ENCODE results near the gene ZNF780B.

The ZNF780B gene

GRCh38 chr19:40055832-40056504, at the start of gene ZNF780B:
ZNF780B (minus strand) TSS chr19:40056231; CDS start chr19:40050332, 5,899 bp downstream.
- H3K27ac ChIP-seq: peak within 1 kb of the TSS; percentile 26 to 84 (median 68)
- H3K4me3 ChIP-seq: peak within 1 kb of the TSS; percentile 47 to 85 (median 78)

GRCh38 chr19:40104754-40105153, 48.7 kb upstream of the ZNF780B start:
- H3K4me3 ChIP-seq: no peak overlapping the region
- no peak overlapping the region for H3K27ac ChIP-seq

GRCh38 chr19:40103600-40103999, 47.6 kb upstream of the ZNF780B start:
- Histone ChIP-seq H3K4me3 (no peak overlapping the region), H3K27ac (no peak overlapping the region)

- H3K4me3 ChIP-seq: no peak overlapping the region
- no peak overlapping the region for H3K27ac ChIP-seq
Measured at GRCh38 chr19:40101813-40102212, 45.8 kb upstream of the ZNF780B start.

GRCh38 chr19:40093416-40093815, 37.4 kb upstream of the ZNF780B start:
- no peak overlapping the region for H3K27ac ChIP-seq
- H3K4me3 ChIP-seq: no peak overlapping the region

GRCh38 chr19:40091205-40092129, 35.4 kb upstream of the ZNF780B start:
- Histone ChIP-seq H3K4me3 (peak overlapping the region; percentile 56 to 94 (median 82)), H3K27ac (peak overlapping the region in 20 of 21 experiments; percentile 79 to 95 (median 90))

GRCh38 chr19:40090241-40091204, 34.5 kb upstream of the ZNF780B start, which contains the start of gene ZNF780A:
ZNF780A (minus strand) TSS chr19:40090943; CDS start chr19:40084753, 6,190 bp downstream.
- H3K27ac ChIP-seq: peak within 1 kb of the TSS in 20 of 21 experiments; percentile 79 to 95 (median 90)

GRCh38 chr19:40089462-40089861, 33.4 kb upstream of the ZNF780B start:
- Histone ChIP-seq H3K4me3 (peak overlapping the region in 6 of 7 experiments; percentile 56 to 94 (median 80)), H3K27ac (peak overlapping the region in 4 of 21 experiments; percentile 88 to 95 (median 90))

More at GRCh38 chr19:40090241-40091204, 34.5 kb upstream of the ZNF780B start, which contains the start of gene ZNF780A:
- H3K4me3 ChIP-seq: peak within 1 kb of the TSS; percentile 56 to 94 (median 82)

GRCh38 chr19:40088299-40089047, 32.4 kb upstream of the ZNF780B start:
- H3K27ac ChIP-seq: no peak overlapping the region

GRCh38 chr19:40084948-40085347, 28.9 kb upstream of the ZNF780B start:
- H3K27ac ChIP-seq: no peak overlapping the region
- no peak overlapping the region for H3K4me3 ChIP-seq

More at GRCh38 chr19:40088299-40089047, 32.4 kb upstream of the ZNF780B start:
- no peak overlapping the region for H3K4me3 ChIP-seq

GRCh38 chr19:40081411-40081810, 25.4 kb upstream of the ZNF780B start:
- H3K27ac ChIP-seq: no peak overlapping the region
- no peak overlapping the region for H3K4me3 ChIP-seq

- Histone ChIP-seq H3K27ac (no peak overlapping the region), H3K4me3 (no peak overlapping the region)
Measured at GRCh38 chr19:40080289-40080688, 24.3 kb upstream of the ZNF780B start.

- no peak overlapping the region for H3K27ac ChIP-seq
Measured at GRCh38 chr19:40078377-40078776, 22.3 kb upstream of the ZNF780B start.

GRCh38 chr19:40070058-40070457, 14.0 kb upstream of the ZNF780B start:
- Histone ChIP-seq H3K27ac (no peak overlapping the region), H3K4me3 (no peak overlapping the region)

More at GRCh38 chr19:40078377-40078776, 22.3 kb upstream of the ZNF780B start:
- H3K4me3 ChIP-seq: no peak overlapping the region

GRCh38 chr19:40059624-40060023, 3.6 kb upstream of the ZNF780B start:
- Histone ChIP-seq H3K27ac (no peak overlapping the region), H3K4me3 (no peak overlapping the region)

- no peak overlapping the region for H3K4me3 ChIP-seq
Measured at GRCh38 chr19:40057166-40057565, 1.1 kb upstream of the ZNF780B start.

GRCh38 chr19:40056505-40056904, 474 bp upstream of the ZNF780B start:
- Histone ChIP-seq H3K4me3 (peak overlapping the region; percentile 47 to 85 (median 78)), H3K27ac (peak overlapping the region in 18 of 21 experiments; percentile 26 to 84 (median 74))

More at GRCh38 chr19:40057166-40057565, 1.1 kb upstream of the ZNF780B start:
- no peak overlapping the region for H3K27ac ChIP-seq

- Histone ChIP-seq H3K4me3 (peak overlapping the region; percentile 47 to 85 (median 78)), H3K27ac (peak overlapping the region in 4 of 21 experiments; percentile 47 to 83 (median 66))
Measured at GRCh38 chr19:40055049-40055448, 982 bp downstream of the ZNF780B start.
